K562 (cell line): ENCODE data around the gene DKC1. TPM values are rescaled to one million over a fixed set of nuclear protein-coding genes. Genes with fewer than 3 reads are reported as not detected.

Experiments used
- ATAC-seq: fragments of 200-7000 bp; cut with Tn5 transposase; 3 replicates; pipeline ENCODE4 v1.9.1; 2020; ENCODE audit warnings: moderate library complexity
- BruUV-seq: library from RNA; stranded (reverse); fragments of 400-500 nt; replicated peaks from 2 replicates; lab custom pipeline; 2021; lab: Mats Ljungman, UMichigan
- CTCF ChIA-PET: fragments of 300-600 bp; formaldehyde crosslinking; extraction: SDS; loops from one replicate; lab custom pipeline; 2021; ENCODE audit warnings: low intra/inter-chr PET ratio; lab: Yijun Ruan, JAX
- POLR2A ChIA-PET: fragments of 300-600, 350-650 bp; sonication (Branson Sonifier 250); formaldehyde crosslinking; extraction: SDS; loops from one replicate; lab custom pipeline; 2021; ENCODE audit warnings: antibody characterized with exemption, inconsistent platforms; lab: Yijun Ruan, JAX
- DNase-seq, 4 experiments: peaks; one replicate each; pipeline versions ENCODE4 v3.0.0 to v3.0.0-alpha.2; 2011 to 2018; ENCODE audit warnings: low spot score in 3 of 4, mixed read lengths in 3 of 4; ENCODE audit errors: extremely low read depth in 1 of 4
- FAIRE-seq: peaks from 2 replicates; lab custom pipeline; 2011; peaks lifted over from hg19 to GRCh38; lab: Jason Lieb, UNC
- H2AFZ ChIP-seq: 2 replicates; pipeline ENCODE4 v1.6.0; 2011; ENCODE audit warnings: low read depth, low read length, control low read depth, inconsistent platforms
- H3K27ac ChIP-seq: fragments of 200-600 bp; 3 replicates; pipeline ENCODE4 v1.8.0; 2011; ENCODE audit warnings: low read depth, mild to moderate bottlenecking, control low read depth, inconsistent platforms, low read length, moderate library complexity, mixed read lengths; ENCODE audit errors: extremely low read depth
- H3K27me3 ChIP-seq, 2 experiments: fragments of 300-600 bp in 1 of 2; 2 replicates in 1 of 2; 3 replicates in 1 of 2; pipeline versions ENCODE4 v1.6.0 to v1.8.0; 2011; ENCODE audit warnings: inconsistent platforms in 2 of 2, low read length in 2 of 2, mild to moderate bottlenecking in 1 of 2, mixed read lengths in 1 of 2, moderate library complexity in 1 of 2; ENCODE audit not compliant: control insufficient read depth in 2 of 2, insufficient read depth in 2 of 2
- H3K36me3 ChIP-seq: fragments of 300-600 bp; 3 replicates; pipeline ENCODE4 v1.8.0; 2011; ENCODE audit warnings: mild to moderate bottlenecking, low read length, inconsistent platforms; ENCODE audit not compliant: control insufficient read depth, insufficient read depth
- H3K4me1 ChIP-seq, 2 experiments: fragments of 200-600 bp in 1 of 2; replicated peaks in 1 of 2; 2 replicates in 1 of 2; 3 replicates in 1 of 2; pipeline versions ENCODE4 v1.5.1 to v1.8.0; 2011; ENCODE audit warnings: inconsistent platforms in 2 of 2, low read length in 2 of 2, mild to moderate bottlenecking in 1 of 2, mixed read lengths in 1 of 2, moderate library complexity in 1 of 2; ENCODE audit not compliant: control insufficient read depth in 2 of 2, insufficient read depth in 2 of 2
- H3K4me2 ChIP-seq: 2 replicates; pipeline ENCODE4 v1.6.1; 2011; ENCODE audit warnings: low read length, control low read depth, inconsistent platforms, mixed read lengths; ENCODE audit not compliant: insufficient read depth
- H3K4me3 ChIP-seq: fragments of 200-600 bp; sonication (generic), shearing (Covaris generic); 2 replicates; pipeline ENCODE4 v1.5.1; 2016; ENCODE audit warnings: control low read depth, inconsistent platforms
- H3K79me2 ChIP-seq: fragments of 200-600 bp; 3 replicates; pipeline ENCODE4 v1.8.0; 2011; ENCODE audit warnings: low read length, inconsistent platforms; ENCODE audit not compliant: control insufficient read depth, insufficient read depth
- H3K9ac ChIP-seq, 2 experiments: 2 replicates each; pipeline versions ENCODE4 v1.6.0 to v1.6.1; 2011; ENCODE audit warnings: low read depth in 2 of 2, low read length in 2 of 2, control low read depth in 1 of 2, inconsistent platforms in 1 of 2, mild to moderate bottlenecking in 1 of 2, mixed read lengths in 1 of 2; ENCODE audit not compliant: insufficient read depth in 1 of 2
- H3K9me1 ChIP-seq: one replicate; pipeline ENCODE4 v1.6.0; 2011; ENCODE audit warnings: inconsistent platforms, mild to moderate bottlenecking, low read length, moderate library complexity; ENCODE audit not compliant: control insufficient read depth, insufficient read depth
- H3K9me3 ChIP-seq: replicated peaks from 2 replicates; pipeline ENCODE4 v1.5.1; 2011; ENCODE audit warnings: low read depth, low read length, inconsistent platforms; ENCODE audit not compliant: control insufficient read depth, insufficient read depth
- H4K20me1 ChIP-seq: replicated peaks from 2 replicates; pipeline ENCODE4 v1.6.1; 2011; ENCODE audit warnings: low read length, inconsistent platforms, mixed read lengths; ENCODE audit not compliant: control insufficient read depth, insufficient read depth
- CCAR2 ChIP-seq: fragments of 200-400 bp; formaldehyde crosslinking; IDR thresholded peaks from 2 replicates; pipeline ENCODE4 v1.6.1; 2017; ENCODE audit warnings: mild to moderate bottlenecking, low read depth, low read length
- EP400 ChIP-seq: fragments of 450-650 bp; IDR thresholded peaks from 2 replicates; pipeline ENCODE4 v1.6.1; 2017; ENCODE audit warnings: antibody characterized with exemption, mild to moderate bottlenecking, moderate library complexity
- ERF ChIP-seq: fragments of 450-650 bp; formaldehyde crosslinking; IDR thresholded peaks from 2 replicates; pipeline ENCODE4 v1.4.0; 2020; ENCODE audit warnings: mild to moderate bottlenecking, mixed read lengths
- ESRRA ChIP-seq: fragments of 450-650 bp; IDR thresholded peaks from 2 replicates; pipeline ENCODE4 v1.6.1; 2014; ENCODE audit warnings: low read depth, mild to moderate bottlenecking, moderate library complexity, borderline replicate concordance
- FOXP1 ChIP-seq: sonication (generic); formaldehyde crosslinking; IDR thresholded peaks from 2 replicates; pipeline ENCODE4 v1.8.0; 2022; ENCODE audit warnings: mild to moderate bottlenecking, missing genetic modification reagents
- HDAC3 ChIP-seq: fragments of 450-650 bp; IDR thresholded peaks from 2 replicates; pipeline ENCODE4 v1.6.1; 2018; ENCODE audit warnings: borderline replicate concordance, mild to moderate bottlenecking, moderate library complexity; ENCODE audit not compliant: partially characterized antibody
- JUN ChIP-seq, 2 experiments: sonication (generic) in 1 of 2; formaldehyde crosslinking in 1 of 2; IDR thresholded peaks; 2 replicates each; pipeline versions ENCODE4 v1.6.1 to v1.8.0; 2012 to 2022; ENCODE audit warnings: borderline replicate concordance in 2 of 2, mild to moderate bottlenecking in 2 of 2, improper control_type of control experiment in 1 of 2, low read depth in 1 of 2, low read length in 1 of 2, missing genetic modification reagents in 1 of 2
- LEF1 ChIP-seq: fragments of 450-650 bp; IDR thresholded peaks from 2 replicates; pipeline ENCODE4 v1.6.1; 2016; ENCODE audit warnings: mild to moderate bottlenecking
- SLC30A9 ChIP-seq: fragments of 250-450 bp; sonication (Bioruptor Pico); IDR thresholded peaks from 2 replicates; pipeline ENCODE4 v1.8.0; 2022; ENCODE audit warnings: mild to moderate bottlenecking, moderate library complexity
- ZBTB17 ChIP-seq: fragments of 450-650 bp; formaldehyde crosslinking; IDR thresholded peaks from 2 replicates; pipeline ENCODE4 v1.4.0; 2020; ENCODE audit warnings: mild to moderate bottlenecking
- ZNF174 ChIP-seq: fragments of 250-450 bp; sonication (Bioruptor Pico); IDR thresholded peaks from 2 replicates; pipeline ENCODE4 v1.4.0; 2020; ENCODE audit warnings: mild to moderate bottlenecking
- WGBS: fragments of 100-300 bp; shearing (Covaris generic); methylation state at CpG from one replicate; pipeline ENCODE4 v1.1.6; 2016; ENCODE audit warnings: low coverage, mixed read lengths; ENCODE audit not compliant: insufficient coverage; ENCODE audit errors: missing lambda C conversion rate; 5-methylcytosine and 5-hydroxymethylcytosine counted together
- in situ Hi-C: fragments of 300-500 bp; cut with MboI; formaldehyde crosslinking; loops from 4 replicates; pipeline ENCODE4 v1.15.0; 2018; ENCODE audit warnings: inconsistent platforms, mixed read lengths
- intact Hi-C: fragments of 100-400 bp; cut with micrococcal nuclease; formaldehyde crosslinking; loops from 2 replicates; pipeline ENCODE4 v1.14.2; 2022
- polyA plus RNA-seq, 8 experiments: library from polyadenylated mRNA; depleted of rRNA in 4 of 8; stranded (reverse) in 5 of 8; unstranded in 3 of 8; fragments of >200 nt; fragmentation: Nextera tagmentation in 2 of 8; fragmentation: Illumina TruSeq in 1 of 8; extraction: Ambion mirVana in 2 of 8; extraction: Trizol in 1 of 8; gene quantifications; 2 replicates each; pipeline versions ENCODE4 v1.2.1 to v1.2.3, GENCODE V29; 2011 to 2014; ENCODE audit warnings: inconsistent platforms in 1 of 8, missing spikeins in 1 of 8
- total RNA-seq, 7 experiments: library from RNA; depleted of rRNA in 6 of 7; stranded (reverse); fragments of >200 nt in 6 of 7; fragmentation: Illumina TruSeq in 2 of 7; extraction: Trizol in 2 of 7; gene quantifications; 2 replicates each; pipeline versions ENCODE4 v1.2.1 to v1.2.3, GENCODE V29; 2011 to 2021; ENCODE audit warnings: low replicate concordance in 1 of 7
- TF ChIP-seq, protein P1 (sequence below): fragments of 250-450 bp; sonication (Bioruptor Pico); IDR thresholded peaks from 2 replicates; pipeline ENCODE4 v1.5.0; 2021; ENCODE audit warnings: mild to moderate bottlenecking, moderate library complexity
- TF ChIP-seq, protein P2 (sequence below): IDR thresholded peaks from 2 replicates; pipeline ENCODE4 v1.6.1; 2016; ENCODE audit warnings: missing genetic modification characterization, missing compliant biosample characterization
- TF ChIP-seq, protein P3 (sequence below): sonication (generic); formaldehyde crosslinking; IDR thresholded peaks from 2 replicates; pipeline ENCODE4 v1.8.1; 2023; ENCODE audit warnings: mild to moderate bottlenecking, missing genetic modification reagents

DKC1 gene
- total and polyA plus RNA-seq, 9 of the 15 experiments (the other 6 are each of a cell fraction or from before 2014, with no cell fraction given) = 205 to 313 (median 219) TPM

DNA sequence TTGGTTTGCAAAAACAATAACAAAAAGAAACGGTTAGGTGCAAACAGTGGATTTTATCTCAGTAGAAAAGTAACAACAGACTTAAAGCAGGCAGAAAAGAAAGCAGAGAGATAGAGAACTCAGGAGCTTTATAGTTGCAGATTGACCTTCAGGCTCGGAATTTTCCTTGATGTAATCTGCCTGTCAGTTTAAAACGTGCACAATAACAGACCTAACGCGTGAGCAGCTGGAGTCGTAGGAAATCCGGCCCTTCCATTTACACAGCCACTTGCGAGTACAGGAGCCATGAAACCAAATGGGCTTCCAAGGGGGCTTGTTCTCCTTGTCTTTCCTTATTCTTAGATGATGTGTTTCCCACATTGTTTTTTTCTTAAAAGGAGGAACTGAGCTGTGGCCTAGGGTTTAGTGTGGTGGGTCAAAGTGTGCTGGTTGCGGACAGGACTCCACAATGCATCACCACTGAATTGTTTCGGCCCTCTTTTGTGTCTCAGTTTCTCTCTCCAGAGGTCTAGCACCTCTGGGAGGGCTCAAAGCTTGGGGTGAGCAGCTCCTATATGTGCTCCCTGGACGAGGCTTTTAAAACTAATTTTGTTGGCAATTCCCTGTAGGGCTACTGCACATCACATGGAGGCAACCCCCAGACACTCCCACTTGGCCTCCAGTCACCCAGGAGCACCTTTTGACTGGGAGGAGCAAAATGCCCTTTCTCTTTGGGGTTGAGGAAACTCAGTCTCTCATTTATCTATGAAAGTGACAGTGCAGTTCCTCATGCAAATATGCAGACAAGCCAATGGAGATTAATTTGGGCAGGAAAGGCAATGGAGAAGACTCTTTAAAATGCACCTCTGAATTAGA lies 56.5 kb downstream of the DKC1 start:
- TSS peak; percentile 47 for BruUV-seq
- H3K4me3 ChIP-seq = peak overlapping the region; percentile 27
- H3K9me3 ChIP-seq = no peaks in the 10 kb centered on the region
- in situ Hi-C loops = no loop called here
- intact Hi-C loops = loop anchor here (2.0 to 5.0 kb wide), 3 partner anchors 16 to 447 kb away; partner anchors contain the start of genes DKC1 and FLNA
- H3K9me1 ChIP-seq = no peaks in the 10 kb centered on the region
- no peaks in the 10 kb centered on the region for H3K27me3 ChIP-seq
- CTCF ChIA-PET = no interaction called here
- DNase-seq (peak in 2 of 4 experiments; percentile 65 to 85), ATAC-seq (peak; percentile 83), FAIRE-seq (peak; percentile 93)
- H4K20me1 ChIP-seq = no peaks in the 10 kb centered on the region
- no peaks in the 10 kb centered on the region for H3K36me3 ChIP-seq
- WGBS = 6% methylated on average over 10 of the region's 11 CpGs
- peak overlapping the region; percentile 79 for H2AFZ ChIP-seq
- peak overlapping the region; percentile 97 for H3K27ac ChIP-seq
- H3K9ac ChIP-seq = peak overlapping the region; percentile 54 to 77; a peak in 3 of 4 replicates
- H3K79me2 ChIP-seq = peaks cover 9% of the 10 kb centered on the region; the same call in 1 of the 3 replicates
- H3K4me2 ChIP-seq = peak overlapping the region; percentile 85
- peaks cover 22 to 43% of the 10 kb centered on the region in 2 experiments; a peak in 4 of 5 replicates for H3K4me1 ChIP-seq
- POLR2A ChIA-PET = interaction anchor here (0.6 to 3.5 kb wide), 13 partner anchors 8 to 271 kb away, joined by 3 to 23 read pairs (median 4); partner anchors contain the start of genes MPP1 and SMIM9
- peak; percentile 92 for TF ChIP-seq ESRRA
- TF ChIP-seq, protein P1, sequence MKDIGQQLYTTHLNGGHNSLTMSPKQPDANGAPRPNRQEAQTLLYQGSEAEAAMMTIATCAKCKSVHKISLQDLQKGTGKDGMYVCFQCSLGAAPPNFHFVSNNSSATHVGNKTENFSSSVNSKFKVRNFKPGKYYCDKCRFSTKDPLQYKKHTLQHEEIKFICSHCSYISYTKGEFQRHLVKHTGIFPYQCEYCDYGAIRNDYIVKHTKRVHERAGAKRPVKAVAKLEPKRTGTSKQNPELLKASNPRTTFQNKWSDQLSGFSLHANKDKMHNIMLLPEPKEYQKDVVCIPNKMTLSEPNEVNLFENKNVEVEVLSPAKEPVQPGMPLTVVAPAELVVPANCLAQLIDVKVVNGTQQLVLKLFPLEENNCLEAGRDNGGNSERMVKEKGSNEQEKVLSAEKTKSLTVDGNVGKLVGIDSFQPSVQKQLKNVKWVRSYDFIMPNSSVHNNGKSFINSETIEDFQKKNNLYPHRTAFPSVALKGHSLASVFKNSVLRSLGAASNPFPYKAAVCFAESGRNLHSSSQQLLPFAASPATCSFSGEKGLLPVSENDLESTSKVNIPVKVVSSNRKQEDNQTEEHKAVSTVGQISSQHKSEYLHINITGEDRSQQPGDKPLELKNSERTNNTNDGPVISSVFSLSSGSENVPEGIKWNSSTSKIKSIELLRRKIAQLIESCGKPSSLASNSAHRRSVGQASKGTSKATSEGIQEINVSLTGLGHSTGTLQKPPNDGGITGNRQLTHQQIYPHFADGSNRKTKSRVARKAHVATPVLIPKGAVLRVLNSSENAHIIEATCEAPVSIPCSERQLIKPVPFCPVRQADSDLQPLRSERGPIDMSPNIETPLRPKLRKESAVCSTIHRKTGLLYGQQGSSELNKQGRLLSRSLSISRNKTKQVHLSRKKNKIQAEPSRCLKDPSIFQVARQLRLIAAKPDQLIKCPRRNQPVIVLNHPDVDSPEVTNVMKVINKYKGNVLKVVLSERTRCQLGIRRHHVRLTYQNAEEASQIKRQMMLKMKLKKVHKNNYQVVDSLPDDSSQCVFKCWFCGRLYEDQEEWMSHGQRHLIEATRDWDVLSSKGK (CRISPR knock-in tag) = no peak
- TF ChIP-seq CCAR2 = no peak
- TF ChIP-seq EP400 = no peak
- no peak for TF ChIP-seq SLC30A9 (CRISPR knock-in tag)
- TF ChIP-seq HDAC3 = no peak
- TF ChIP-seq FOXP1 = no peak
- peak; percentile 44 for TF ChIP-seq LEF1
- TF ChIP-seq ERF (CRISPR knock-in tag) = no peak
- TF ChIP-seq JUN (IDR thresholded peaks at IDR 0.05; ENCODE audit: borderline replicate concordance, low read depth, low read length) = no peak
- TF ChIP-seq JUN (CRISPR knock-in tag; IDR thresholded peaks at IDR 0.05; ENCODE audit: borderline replicate concordance) = no peak
- TF ChIP-seq, protein P2, sequence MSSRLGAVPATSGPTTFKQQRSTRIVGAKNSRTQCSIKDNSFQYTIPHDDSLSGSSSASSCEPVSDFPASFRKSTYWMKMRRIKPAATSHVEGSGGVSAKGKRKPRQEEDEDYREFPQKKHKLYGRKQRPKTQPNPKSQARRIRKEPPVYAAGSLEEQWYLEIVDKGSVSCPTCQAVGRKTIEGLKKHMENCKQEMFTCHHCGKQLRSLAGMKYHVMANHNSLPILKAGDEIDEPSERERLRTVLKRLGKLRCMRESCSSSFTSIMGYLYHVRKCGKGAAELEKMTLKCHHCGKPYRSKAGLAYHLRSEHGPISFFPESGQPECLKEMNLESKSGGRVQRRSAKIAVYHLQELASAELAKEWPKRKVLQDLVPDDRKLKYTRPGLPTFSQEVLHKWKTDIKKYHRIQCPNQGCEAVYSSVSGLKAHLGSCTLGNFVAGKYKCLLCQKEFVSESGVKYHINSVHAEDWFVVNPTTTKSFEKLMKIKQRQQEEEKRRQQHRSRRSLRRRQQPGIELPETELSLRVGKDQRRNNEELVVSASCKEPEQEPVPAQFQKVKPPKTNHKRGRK (tag) = no peak
- TF ChIP-seq ZBTB17 (CRISPR knock-in tag) = no peak
- TF ChIP-seq, protein P3, sequence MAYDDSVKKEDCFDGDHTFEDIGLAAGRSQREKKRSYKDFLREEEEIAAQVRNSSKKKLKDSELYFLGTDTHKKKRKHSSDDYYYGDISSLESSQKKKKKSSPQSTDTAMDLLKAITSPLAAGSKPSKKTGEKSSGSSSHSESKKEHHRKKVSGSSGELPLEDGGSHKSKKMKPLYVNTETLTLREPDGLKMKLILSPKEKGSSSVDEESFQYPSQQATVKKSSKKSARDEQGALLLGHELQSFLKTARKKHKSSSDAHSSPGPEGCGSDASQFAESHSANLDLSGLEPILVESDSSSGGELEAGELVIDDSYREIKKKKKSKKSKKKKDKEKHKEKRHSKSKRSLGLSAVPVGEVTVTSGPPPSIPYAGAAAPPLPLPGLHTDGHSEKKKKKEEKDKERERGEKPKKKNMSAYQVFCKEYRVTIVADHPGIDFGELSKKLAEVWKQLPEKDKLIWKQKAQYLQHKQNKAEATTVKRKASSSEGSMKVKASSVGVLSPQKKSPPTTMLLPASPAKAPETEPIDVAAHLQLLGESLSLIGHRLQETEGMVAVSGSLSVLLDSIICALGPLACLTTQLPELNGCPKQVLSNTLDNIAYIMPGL = no peak
- no peak for TF ChIP-seq ZNF174 (CRISPR knock-in tag)
